K562 (cell line): ENCODE data around the gene CHST12.

Experiments used
- BRD9 ChIP-seq: fragments of 450-650 bp; IDR thresholded peaks from 2 replicates; pipeline ENCODE4 v1.6.1; 2018; ENCODE audit warnings: low read depth; ENCODE audit not compliant: partially characterized antibody
- CHD2 ChIP-seq: IDR thresholded peaks from 2 replicates; pipeline ENCODE4 v1.6.1; 2011; ENCODE audit warnings: low read depth, low read length
- FOXJ2 ChIP-seq: fragments of 200-800 bp; sonication (Bioruptor generic); IDR thresholded peaks from 2 replicates; pipeline ENCODE4 v1.6.1; 2016; ENCODE audit warnings: missing genetic modification characterization, missing compliant biosample characterization
- HMG20B ChIP-seq: fragments of 250-450 bp; sonication (Bioruptor Pico); IDR thresholded peaks from 2 replicates; pipeline ENCODE4 v1.5.0; 2021; ENCODE audit warnings: mild to moderate bottlenecking
- MYC ChIP-seq, 2 experiments: fragments of 250-450 bp in 1 of 2; sonication (Bioruptor Pico) in 1 of 2; IDR thresholded peaks; 2 replicates each; pipeline versions ENCODE4 v1.5.1 to v1.6.1; 2012 to 2021; ENCODE audit warnings: low read depth in 2 of 2, borderline replicate concordance in 1 of 2, improper control_type of control experiment in 1 of 2, low read length in 1 of 2, mild to moderate bottlenecking in 1 of 2, moderate library complexity in 1 of 2
- TAF1 ChIP-seq: IDR thresholded peaks from 2 replicates; pipeline ENCODE4 v1.6.1; 2011; ENCODE audit warnings: mild to moderate bottlenecking, low read length, moderate library complexity; ENCODE audit not compliant: insufficient read depth, control insufficient read depth, severe bottlenecking; ENCODE audit errors: extremely low read depth
- ZKSCAN3 ChIP-seq: fragments of 250-450 bp; sonication (Bioruptor Pico); IDR thresholded peaks from 2 replicates; pipeline ENCODE4 v1.4.0; 2020
- TF ChIP-seq, protein P1 (sequence below), 3 experiments: IDR thresholded peaks in 2 of 3; conservative IDR thresholded peaks in 1 of 3; 2 replicates each; pipeline ENCODE4 v1.5.1; 2011 to 2012; ENCODE audit warnings: low read length in 3 of 3, mild to moderate bottlenecking in 3 of 3, control low read depth in 2 of 3, improper control_type of control experiment in 1 of 3, inconsistent platforms in 1 of 3, low read depth in 1 of 3, mixed read lengths in 1 of 3, moderate library complexity in 1 of 3; ENCODE audit not compliant: insufficient read depth in 2 of 3

DNA sequence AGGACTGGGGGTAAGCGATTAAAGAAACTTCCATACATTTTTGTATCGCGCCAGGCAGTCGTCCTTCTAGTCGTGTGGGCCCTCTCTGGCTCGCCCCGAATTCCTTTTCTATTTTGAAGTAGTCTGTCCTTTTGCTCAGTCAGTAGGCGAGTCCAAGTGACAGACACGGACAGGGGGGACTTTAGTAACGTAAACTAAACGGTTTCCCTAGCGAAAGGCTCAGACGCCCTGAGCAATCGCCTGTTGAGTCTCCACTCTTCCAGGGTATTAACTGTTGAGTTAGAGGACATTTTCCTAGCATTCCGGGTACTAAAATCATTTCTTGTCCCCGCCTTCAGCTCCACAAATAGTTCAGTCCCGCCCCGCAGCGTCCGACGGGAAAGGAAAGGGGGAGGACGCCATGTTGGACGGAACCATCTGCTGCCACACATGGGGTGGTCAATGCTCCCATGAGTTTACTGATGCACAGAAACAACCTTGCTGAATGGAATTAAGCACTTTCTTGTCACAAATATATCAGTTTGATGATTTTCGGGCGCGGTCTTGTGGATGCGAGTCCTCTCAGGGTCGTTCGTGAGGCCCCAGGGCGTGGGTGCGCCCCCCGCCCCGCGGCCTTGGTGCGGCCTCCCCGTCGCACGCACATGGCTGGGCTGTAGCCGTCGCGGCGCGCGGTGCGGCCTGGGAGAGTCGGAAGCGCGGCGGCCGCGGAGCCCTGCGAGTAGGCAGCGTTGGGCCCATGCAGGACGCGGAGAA is 49.0 kb upstream of the CHST12 start, which contains the start of gene EIF3B:
- TF ChIP-seq MYC (IDR thresholded peaks at IDR 0.05; ENCODE audit: low read depth, low read length) (peak; percentile 99), MYC (CRISPR knock-in tag; IDR thresholded peaks at IDR 0.05; ENCODE audit: borderline replicate concordance, low read depth) (peak; percentile 87; the same call in 1 of the 2 replicates), CHD2 (no peak), TAF1 (peak; percentile 84), ZKSCAN3 (CRISPR knock-in tag) (no peak), FOXJ2 (tag) (peak; percentile 62; the same call in 1 of the 2 replicates), HMG20B (CRISPR knock-in tag) (no peak), BRD9 (no peak)
- TF ChIP-seq, protein P1, sequence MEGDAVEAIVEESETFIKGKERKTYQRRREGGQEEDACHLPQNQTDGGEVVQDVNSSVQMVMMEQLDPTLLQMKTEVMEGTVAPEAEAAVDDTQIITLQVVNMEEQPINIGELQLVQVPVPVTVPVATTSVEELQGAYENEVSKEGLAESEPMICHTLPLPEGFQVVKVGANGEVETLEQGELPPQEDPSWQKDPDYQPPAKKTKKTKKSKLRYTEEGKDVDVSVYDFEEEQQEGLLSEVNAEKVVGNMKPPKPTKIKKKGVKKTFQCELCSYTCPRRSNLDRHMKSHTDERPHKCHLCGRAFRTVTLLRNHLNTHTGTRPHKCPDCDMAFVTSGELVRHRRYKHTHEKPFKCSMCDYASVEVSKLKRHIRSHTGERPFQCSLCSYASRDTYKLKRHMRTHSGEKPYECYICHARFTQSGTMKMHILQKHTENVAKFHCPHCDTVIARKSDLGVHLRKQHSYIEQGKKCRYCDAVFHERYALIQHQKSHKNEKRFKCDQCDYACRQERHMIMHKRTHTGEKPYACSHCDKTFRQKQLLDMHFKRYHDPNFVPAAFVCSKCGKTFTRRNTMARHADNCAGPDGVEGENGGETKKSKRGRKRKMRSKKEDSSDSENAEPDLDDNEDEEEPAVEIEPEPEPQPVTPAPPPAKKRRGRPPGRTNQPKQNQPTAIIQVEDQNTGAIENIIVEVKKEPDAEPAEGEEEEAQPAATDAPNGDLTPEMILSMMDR (IDR thresholded peaks at IDR 0.05 in 2 of 3, conservative IDR thresholded peaks at IDR 0.05 in 1 of 3; ENCODE audit: insufficient read depth in 2 of 3, low read depth in 1 of 3, low read length in 3 of 3): no peak; a peak in 1 of 6 replicates
